ENCODE measurements around the gene EPB41L4A.
"Not testable (repeated sequence)": the region's sequence is repeated elsewhere in the genome, so short reads cannot be mapped to it uniquely, and the experiment has no call there.

EPB41L4A gene

GRCh38 chr5:112396430-112396829, 22.6 kb downstream of the EPB41L4A start:
- no peak for DNase-seq

- DNase-seq, result not testable (repeated sequence)
These were observed 23.8 kb downstream of the EPB41L4A start for GRCh38 chr5:112395299-112395698.

- no peak for DNase-seq
These were observed 28.8 kb downstream of the EPB41L4A start for GRCh38 chr5:112390327-112390726.

- DNase-seq, result no peak
These were observed 30.3 kb downstream of the EPB41L4A start for GRCh38 chr5:112388739-112389138.

- DNase-seq, result no peak
These were observed 31.0 kb downstream of the EPB41L4A start for GRCh38 chr5:112388074-112388473.

GRCh38 chr5:112386766-112387165, 32.3 kb downstream of the EPB41L4A start:
- DNase-seq, result no peak

- DNase-seq, result no peak
These were observed 33.1 kb downstream of the EPB41L4A start for GRCh38 chr5:112385969-112386368.

GRCh38 chr5:112385566-112385965, 33.5 kb downstream of the EPB41L4A start:
- no peak for DNase-seq

- DNase-seq, result no peak
These were observed 34.6 kb downstream of the EPB41L4A start for GRCh38 chr5:112384523-112384922.

- DNase-seq, result no peak
These were observed 36.2 kb downstream of the EPB41L4A start for GRCh38 chr5:112382886-112383285.

GRCh38 chr5:112381521-112381920, 37.6 kb downstream of the EPB41L4A start:
- no peak for DNase-seq

GRCh38 chr5:112379542-112380325, 39.3 kb downstream of the EPB41L4A start:
- no peak for DNase-seq

- DNase-seq, result no peak
These were observed 44.3 kb downstream of the EPB41L4A start for GRCh38 chr5:112374818-112375217.

- no peak for DNase-seq
These were observed 44.7 kb downstream of the EPB41L4A start for GRCh38 chr5:112374356-112374755.

- no peak for DNase-seq
These were observed 45.2 kb downstream of the EPB41L4A start for GRCh38 chr5:112373885-112374284.

- DNase-seq, result no peak
These were observed 46.5 kb downstream of the EPB41L4A start for GRCh38 chr5:112372543-112372942.

- DNase-seq, result no peak
These were observed 48.0 kb downstream of the EPB41L4A start for GRCh38 chr5:112371067-112371466.

- DNase-seq, result no peak
These were observed 51.7 kb downstream of the EPB41L4A start for GRCh38 chr5:112367400-112367799.

- DNase-seq, result no peak
These were observed 52.1 kb downstream of the EPB41L4A start for GRCh38 chr5:112366987-112367386.

GRCh38 chr5:112360740-112361139, 58.3 kb downstream of the EPB41L4A start:
- DNase-seq, result not testable (repeated sequence)

GRCh38 chr5:112356178-112356956, 62.7 kb downstream of the EPB41L4A start:
- no peak for DNase-seq

GRCh38 chr5:112355058-112355685, 63.9 kb downstream of the EPB41L4A start:
- DNase-seq, result no peak

- DNase-seq, result no peak
These were observed 65.4 kb downstream of the EPB41L4A start for GRCh38 chr5:112353678-112354077.

- no peak for DNase-seq
These were observed 67.9 kb downstream of the EPB41L4A start for GRCh38 chr5:112351225-112351624.

Data from NCI-H446 treated with DMSO at 0.1 percent for 48 hours (cell line).